OCI-LY1 (cell line): ENCODE results near the gene FSTL3.

ENCODE experiments used
- H2AFZ ChIP-seq: fragments of 200-600 bp; sonication (generic), shearing (Covaris generic); 2 replicates; pipeline ENCODE4 v1.6.0; 2014; ENCODE audit warnings: antibody characterized with exemption, mild to moderate bottlenecking, low read length
- H3F3A ChIP-seq: fragments of 200-600 bp; sonication (generic), shearing (Covaris generic); 2 replicates; pipeline ENCODE4 v1.6.0; 2014; ENCODE audit warnings: mild to moderate bottlenecking, antibody characterized with exemption, low read length, moderate library complexity; ENCODE audit not compliant: insufficient read depth
- H3K27ac ChIP-seq: fragments of 200-600 bp; sonication (generic); 2 replicates; pipeline ENCODE4 v1.5.1; 2014; ENCODE audit warnings: low read length, mixed run types, mild to moderate bottlenecking, low read depth; ENCODE audit not compliant: poor library complexity, severe bottlenecking
- H3K27me3 ChIP-seq: fragments of 200-600 bp; sonication (generic); 2 replicates; pipeline ENCODE4 v1.6.0; 2014; ENCODE audit warnings: antibody characterized with exemption, mild to moderate bottlenecking, low read length, moderate library complexity; ENCODE audit not compliant: insufficient read depth
- H3K36me3 ChIP-seq: fragments of 200-600 bp; sonication (generic); 2 replicates; pipeline ENCODE4 v1.6.1; 2014; ENCODE audit warnings: mild to moderate bottlenecking, antibody characterized with exemption, low read length, moderate library complexity, mixed read lengths; ENCODE audit not compliant: insufficient read depth
- H3K4me1 ChIP-seq: fragments of 200-600 bp; sonication (generic); 2 replicates; pipeline ENCODE4 v1.5.1; 2014; ENCODE audit warnings: mild to moderate bottlenecking, low read length, moderate library complexity; ENCODE audit not compliant: insufficient read depth, severe bottlenecking
- H3K4me2 ChIP-seq: fragments of 200-600 bp; sonication (generic), shearing (Covaris generic); 2 replicates; pipeline ENCODE4 v1.6.1; 2014; ENCODE audit warnings: low read length
- H3K4me3 ChIP-seq: fragments of 200-600 bp; sonication (generic); 2 replicates; pipeline ENCODE4 v1.5.1; 2014; ENCODE audit warnings: low read length, low read depth, mild to moderate bottlenecking, mixed read lengths; ENCODE audit not compliant: poor library complexity, severe bottlenecking
- H3K79me2 ChIP-seq: fragments of 200-600 bp; shearing (Covaris generic); 2 replicates; pipeline ENCODE4 v1.6.1; 2016; ENCODE audit warnings: mixed run types, low read length, mixed read lengths; ENCODE audit not compliant: insufficient read depth
- H3K9ac ChIP-seq: fragments of 200-600 bp; sonication (generic), shearing (Covaris generic); 2 replicates; pipeline ENCODE4 v1.6.1; 2014; ENCODE audit warnings: mild to moderate bottlenecking, low read length, mixed read lengths
- H3K9me2 ChIP-seq: fragments of 200-600 bp; sonication (generic), shearing (Covaris generic); 2 replicates; pipeline ENCODE4 v1.6.1; 2014; ENCODE audit warnings: low read depth, mild to moderate bottlenecking, low read length, mixed read lengths
- H3K9me3 ChIP-seq: fragments of 200-600 bp; shearing (Covaris generic); 2 replicates; pipeline ENCODE4 v1.6.1; 2014; ENCODE audit warnings: low read length, mixed read lengths
- H4K20me1 ChIP-seq: fragments of 200-600 bp; sonication (generic), shearing (Covaris generic); 2 replicates; pipeline ENCODE4 v1.6.0; 2016; ENCODE audit warnings: mild to moderate bottlenecking, low read length; ENCODE audit not compliant: insufficient read depth
- EZH2 ChIP-seq: fragments of 200-600 bp; sonication (generic), shearing (Covaris generic); IDR thresholded peaks from 2 replicates; pipeline ENCODE4 v1.8.0; 2017; ENCODE audit warnings: borderline replicate concordance, mixed run types, mild to moderate bottlenecking, antibody characterized with exemption, low read length, moderate library complexity, mixed read lengths
- TF ChIP-seq, protein P1 (sequence below): fragments of 200-600 bp; sonication (generic), shearing (Covaris generic); IDR thresholded peaks from 2 replicates; pipeline ENCODE4 v1.5.1; 2017; ENCODE audit warnings: mild to moderate bottlenecking, antibody characterized with exemption, low read length, moderate library complexity, mixed read lengths

Gene FSTL3

DNA sequence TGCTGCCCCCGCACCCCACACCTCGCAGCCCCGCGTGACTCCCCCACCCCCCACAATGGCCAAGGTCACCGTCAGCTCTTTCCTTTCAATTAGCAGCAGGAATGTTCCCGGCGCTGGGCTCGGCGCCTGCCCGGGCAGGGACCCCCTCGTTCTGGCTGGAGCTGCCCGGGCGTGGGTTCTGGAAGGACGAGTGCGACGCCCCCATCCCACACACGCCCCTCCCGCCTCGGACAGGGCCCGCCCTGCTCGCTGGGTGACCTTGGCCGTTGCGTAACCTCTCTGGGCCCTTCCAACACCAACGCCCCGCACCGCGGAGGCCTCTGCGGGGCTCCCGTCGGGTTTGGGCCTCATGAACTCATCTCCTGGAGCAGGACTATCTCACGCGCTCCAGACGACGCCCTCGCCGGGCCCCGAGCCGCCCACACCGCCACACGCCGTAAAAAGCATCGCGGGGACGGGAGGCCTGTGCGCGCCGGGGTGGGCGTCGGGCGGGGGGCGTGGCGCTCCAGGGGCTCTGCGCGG lies 42.9 kb downstream of the FSTL3 start:
- Histone ChIP-seq H3K4me1 (no peaks in the 10 kb centered on the region), H3K36me3 (no peaks in the 10 kb centered on the region), H3K27ac (no peak overlapping the region), H2AFZ (no peak overlapping the region), H3K27me3 (peaks cover 17% of the 10 kb centered on the region; the same call in 1 of the 2 replicates), H3K9me2 (no peaks in the 10 kb centered on the region), H3K9ac (no peak overlapping the region), H3K79me2 (no peaks in the 10 kb centered on the region), H3K9me3 (no peaks in the 10 kb centered on the region), H3K4me3 (no peak overlapping the region), H3F3A (no peaks in the 10 kb centered on the region), H3K4me2 (no peak overlapping the region), H4K20me1 (no peaks in the 10 kb centered on the region)
- TF ChIP-seq EZH2 = no peak
- TF ChIP-seq, protein P1, sequence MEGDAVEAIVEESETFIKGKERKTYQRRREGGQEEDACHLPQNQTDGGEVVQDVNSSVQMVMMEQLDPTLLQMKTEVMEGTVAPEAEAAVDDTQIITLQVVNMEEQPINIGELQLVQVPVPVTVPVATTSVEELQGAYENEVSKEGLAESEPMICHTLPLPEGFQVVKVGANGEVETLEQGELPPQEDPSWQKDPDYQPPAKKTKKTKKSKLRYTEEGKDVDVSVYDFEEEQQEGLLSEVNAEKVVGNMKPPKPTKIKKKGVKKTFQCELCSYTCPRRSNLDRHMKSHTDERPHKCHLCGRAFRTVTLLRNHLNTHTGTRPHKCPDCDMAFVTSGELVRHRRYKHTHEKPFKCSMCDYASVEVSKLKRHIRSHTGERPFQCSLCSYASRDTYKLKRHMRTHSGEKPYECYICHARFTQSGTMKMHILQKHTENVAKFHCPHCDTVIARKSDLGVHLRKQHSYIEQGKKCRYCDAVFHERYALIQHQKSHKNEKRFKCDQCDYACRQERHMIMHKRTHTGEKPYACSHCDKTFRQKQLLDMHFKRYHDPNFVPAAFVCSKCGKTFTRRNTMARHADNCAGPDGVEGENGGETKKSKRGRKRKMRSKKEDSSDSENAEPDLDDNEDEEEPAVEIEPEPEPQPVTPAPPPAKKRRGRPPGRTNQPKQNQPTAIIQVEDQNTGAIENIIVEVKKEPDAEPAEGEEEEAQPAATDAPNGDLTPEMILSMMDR = no peak

DNA sequence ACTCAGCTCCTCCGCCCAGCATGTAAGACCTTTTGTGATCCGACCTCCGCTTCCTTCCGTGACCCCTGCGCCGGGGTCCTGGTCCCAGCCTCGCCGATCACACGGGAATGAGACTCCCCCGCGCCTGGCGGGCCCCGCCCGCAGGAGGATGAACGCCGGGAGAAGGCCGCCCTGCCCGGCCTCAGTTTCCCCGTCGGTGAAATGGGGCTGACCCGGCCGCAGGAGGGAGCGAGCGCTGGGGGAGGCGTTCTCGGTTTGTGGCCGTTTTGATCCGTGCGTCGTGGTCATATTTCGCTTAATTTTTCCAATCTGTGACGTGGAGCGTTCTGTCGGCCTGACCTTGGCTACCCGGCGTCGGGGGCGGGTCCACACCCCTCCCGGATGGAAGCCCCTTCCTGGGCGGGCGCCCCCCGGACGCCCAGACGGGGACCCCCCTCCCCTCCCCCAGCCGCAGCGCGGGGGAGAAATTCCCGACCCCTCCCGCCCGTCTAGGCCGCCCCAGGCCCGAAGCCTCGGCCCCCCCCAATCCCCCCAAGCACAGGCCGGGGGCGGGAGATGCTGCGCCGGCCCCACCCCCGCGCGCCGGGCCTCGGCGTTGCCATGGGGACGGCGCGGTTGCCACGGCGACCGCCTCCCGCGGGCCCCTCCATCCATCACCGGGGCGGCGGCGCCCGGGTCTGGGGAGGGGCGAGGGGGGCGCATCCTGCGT lies 43.6 kb downstream of the FSTL3 start:
- H4K20me1 ChIP-seq = no peaks in the 10 kb centered on the region
- peaks cover 15% of the 10 kb centered on the region; the same call in 1 of the 2 replicates for H3K27me3 ChIP-seq
- H3K9me2 ChIP-seq = no peaks in the 10 kb centered on the region
- no peak overlapping the region for H3K27ac ChIP-seq
- no peak overlapping the region for H3K9ac ChIP-seq
- H3F3A ChIP-seq = no peaks in the 10 kb centered on the region
- no peaks in the 10 kb centered on the region for H3K36me3 ChIP-seq
- no peaks in the 10 kb centered on the region for H3K4me1 ChIP-seq
- no peak overlapping the region for H3K4me2 ChIP-seq
- no peaks in the 10 kb centered on the region for H3K79me2 ChIP-seq
- H3K9me3 ChIP-seq = no peaks in the 10 kb centered on the region
- TF ChIP-seq, protein P1 = no peak
- no peak for TF ChIP-seq EZH2
- no peak overlapping the region for H2AFZ ChIP-seq
- H3K4me3 ChIP-seq = no peak overlapping the region

DNA sequence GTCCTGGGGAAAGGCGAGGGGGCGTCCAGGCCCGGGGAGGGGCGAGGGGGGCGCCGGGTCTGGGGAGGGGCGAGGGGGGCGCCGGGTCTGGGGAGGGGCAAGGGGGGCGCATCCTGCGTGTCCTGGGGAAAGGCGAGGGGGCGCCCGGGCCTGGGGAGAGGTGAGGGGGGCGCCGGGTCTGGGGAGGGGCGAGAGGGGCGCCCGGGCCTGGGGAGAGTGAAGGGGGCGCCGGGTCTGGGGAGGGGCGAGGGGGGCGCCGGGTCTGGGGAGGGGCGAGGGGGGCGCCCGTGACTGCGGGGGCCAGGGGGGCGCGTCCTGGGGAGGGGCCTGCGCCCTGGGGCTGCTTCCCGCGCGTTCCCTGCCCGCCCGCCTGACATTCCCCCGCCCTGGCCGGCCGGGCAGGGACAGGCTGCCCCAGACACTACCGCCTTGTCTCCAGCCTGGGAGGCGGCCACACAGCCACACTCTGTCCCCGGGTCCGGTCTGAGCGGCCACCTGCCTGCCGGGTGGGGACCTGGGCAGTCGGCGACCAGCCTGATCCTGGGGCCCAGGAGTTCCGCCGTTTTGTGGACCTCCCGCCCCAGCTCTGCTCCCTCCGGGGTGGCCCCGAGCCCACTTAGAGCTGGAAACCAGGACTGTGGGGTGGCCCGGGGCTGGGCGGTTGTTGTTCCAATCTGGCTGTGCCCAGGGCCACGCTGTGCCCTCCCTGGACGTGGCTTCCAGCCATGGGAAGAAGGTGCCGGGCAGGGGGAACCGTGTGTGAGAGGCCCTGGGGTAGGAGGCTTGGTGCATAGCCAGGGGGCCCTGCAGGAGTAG lies 44.4 kb downstream of the FSTL3 start:
- no peak overlapping the region for H3K4me3 ChIP-seq
- H3K4me1 ChIP-seq = no peaks in the 10 kb centered on the region
- H4K20me1 ChIP-seq = no peaks in the 10 kb centered on the region
- TF ChIP-seq, protein P1 = no peak
- no peak for TF ChIP-seq EZH2
- H3K9ac ChIP-seq = no peak overlapping the region
- H3K36me3 ChIP-seq = no peaks in the 10 kb centered on the region
- H3K79me2 ChIP-seq = no peaks in the 10 kb centered on the region
- H3K9me3 ChIP-seq = no peaks in the 10 kb centered on the region
- no peak overlapping the region for H2AFZ ChIP-seq
- no peak overlapping the region for H3K4me2 ChIP-seq
- H3F3A ChIP-seq = no peaks in the 10 kb centered on the region
- H3K9me2 ChIP-seq = no peaks in the 10 kb centered on the region
- H3K27ac ChIP-seq = no peak overlapping the region
- peaks cover 9% of the 10 kb centered on the region; the same call in 1 of the 2 replicates for H3K27me3 ChIP-seq
